Measurements from ENCODE around the gene FBXL3. TPM values are rescaled to one million over a fixed set of nuclear protein-coding genes. Genes with fewer than 3 reads are reported as not detected.

FBXL3 gene
- total RNA-seq, 1 experiment from 2014 or later = 16.7 TPM

- no peaks in the 10 kb centered on the region; the same call in 1 of the 2 replicates for H3K27me3 Mint-ChIP-seq (ENCODE audit: low read depth)
- no CpG with 5 or more reads among the region's 5 CpGs for WGBS (ENCODE audit: extremely low coverage, insufficient read length, low lambda C conversion rate)
- no peak overlapping the region for H3K27ac Mint-ChIP-seq
These were observed 7.9 kb upstream of the FBXL3 start for GRCh38 chr13:77034881-77035280.

More at GRCh38 chr13:77034881-77035280, 7.9 kb upstream of the FBXL3 start:
- no peak overlapping the region for H2BK5ac ChIP-seq (ENCODE audit: insufficient read length, low read length)
- H3K79me1 ChIP-seq (ENCODE audit: insufficient read depth, low read depth, low read length, poor library complexity, severe bottlenecking) = no peaks in the 10 kb centered on the region
- no peaks in the 10 kb centered on the region for H3K4me1 Mint-ChIP-seq
- TF ChIP-seq CTCF (conservative IDR thresholded peaks at IDR 0.05) = no peak
- H4K91ac ChIP-seq (ENCODE audit: insufficient read length, low read depth, low read length) = no peak overlapping the region
- H3K9me3 Mint-ChIP-seq = peaks cover 0 to 3% of the 10 kb centered on the region in 2 experiments; a peak in 1 of 5 replicates
- no peaks in the 10 kb centered on the region for H4K20me1 ChIP-seq (ENCODE audit: control insufficient read depth, insufficient read depth, insufficient read length)
- no peak overlapping the region for H3K14ac ChIP-seq (ENCODE audit: insufficient read depth, low read length)
- H3K23me2 ChIP-seq (ENCODE audit: insufficient read length, low read depth, low read length, poor library complexity, severe bottlenecking) = no peaks in the 10 kb centered on the region
- no peak overlapping the region for H3T11ph ChIP-seq (ENCODE audit: low read length)
- no peak overlapping the region for H3K4ac ChIP-seq (ENCODE audit: low read depth, low read length)
- H4K5ac ChIP-seq (ENCODE audit: insufficient read length, low read depth, low read length) = no peak overlapping the region
- no peak overlapping the region for H4K8ac ChIP-seq (replicated peaks; ENCODE audit: insufficient read length, low read depth, low read length)
- H3K9ac ChIP-seq (ENCODE audit: extremely low read depth, insufficient read length, low read length) = no peak overlapping the region
- no peaks in the 10 kb centered on the region for H3K79me2 ChIP-seq (ENCODE audit: insufficient read depth, low read length)
- H3K27me3 ChIP-seq (ENCODE audit: insufficient read depth, low read length) = no peaks in the 10 kb centered on the region
- H3K27ac ChIP-seq (ENCODE audit: insufficient read length, low read depth, low read length) = no peak overlapping the region
- no peak overlapping the region for H3K4me2 ChIP-seq (ENCODE audit: insufficient read depth, insufficient read length, low read length)
- H2BK20ac ChIP-seq (ENCODE audit: low read depth, low read length, poor library complexity, severe bottlenecking) = no peak overlapping the region
- H3K9me3 ChIP-seq (ENCODE audit: control insufficient read depth, low read depth, low read length) = no peaks in the 10 kb centered on the region
- no peak overlapping the region for H2BK12ac ChIP-seq (ENCODE audit: insufficient read length, low read depth, low read length)
- H2AFZ ChIP-seq (ENCODE audit: low read length) = no peak overlapping the region
- H2BK120ac ChIP-seq (ENCODE audit: low read depth, low read length, poor library complexity, severe bottlenecking) = no peak overlapping the region
- H3K23ac ChIP-seq (ENCODE audit: insufficient read length, low read depth, low read length) = no peak overlapping the region
- no peak for DNase-seq
- H3K56ac ChIP-seq (ENCODE audit: insufficient read length, low read depth, low read length) = no peak overlapping the region
- H3K18ac ChIP-seq (ENCODE audit: insufficient read length, low read depth, low read length) = no peak overlapping the region
- no peak overlapping the region for H2BK15ac ChIP-seq (ENCODE audit: low read depth, low read length)
- H2AK5ac ChIP-seq (ENCODE audit: insufficient read length, low read length) = no peak overlapping the region
- no peak overlapping the region for H3K4me3 Mint-ChIP-seq
- no peaks in the 10 kb centered on the region for H3K4me1 ChIP-seq (ENCODE audit: insufficient read depth, low read length)
- H3K36me3 Mint-ChIP-seq (ENCODE audit: insufficient read depth in 1 of 3, low read depth in 3 of 3) = peaks cover 0 to 4% (median 0%) of the 10 kb centered on the region in 3 experiments; a peak in 3 of 7 replicates

Data from H9 (cell line).